A549 (cell line): ENCODE results near the gene LASP1NB.

Experiments used
- ATAC-seq, 2 experiments: fragments of 200-7000 bp in 1 of 2; fragments of >200 bp in 1 of 2; cut with Nextera tagmentation in 1 of 2; cut with Tn5 transposase in 1 of 2; 3 replicates each; pipeline versions ENCODE4 v1.8.0 to v1.9.1; 2018 to 2020; ENCODE audit warnings: mild to moderate bottlenecking in 1 of 2, moderate library complexity in 1 of 2
- CTCF ChIA-PET: fragments of 300-600 bp; sonication (Branson Sonifier 250); formaldehyde crosslinking; extraction: SDS; loops from one replicate; lab custom pipeline; 2021; ENCODE audit warnings: antibody characterized with exemption, inconsistent platforms; lab: Yijun Ruan, JAX
- POLR2A ChIA-PET: fragments of 350-600 bp; formaldehyde crosslinking; extraction: SDS; loops from one replicate; lab custom pipeline; 2021; ENCODE audit warnings: antibody characterized with exemption, inconsistent platforms; lab: Yijun Ruan, JAX
- DNase-seq, 2 experiments: peaks; one replicate each; pipeline versions ENCODE4 v3.0.0 to v3.0.0-alpha.2; 2011 to 2016; ENCODE audit warnings: low read depth in 1 of 2, low spot score in 1 of 2
- FAIRE-seq: peaks from 2 replicates; lab custom pipeline; 2011; peaks lifted over from hg19 to GRCh38; lab: Jason Lieb, UNC
- H3K27ac ChIP-seq, 2 experiments: fragments of >200 bp; sonication (Bioruptor Twin); formaldehyde crosslinking; 3 replicates each; pipeline ENCODE4 v1.5.1; 2016 to 2017
- H3K4me1 ChIP-seq: fragments of >200 bp; sonication (Bioruptor Twin); formaldehyde crosslinking; 3 replicates; pipeline ENCODE4 v1.6.1; 2016
- H3K4me2 ChIP-seq: fragments of >200 bp; sonication (Bioruptor Twin); formaldehyde crosslinking; 3 replicates; pipeline ENCODE4 v1.6.1; 2016
- H3K4me3 ChIP-seq: fragments of >200 bp; sonication (Bioruptor Twin); formaldehyde crosslinking; 3 replicates; pipeline ENCODE4 v1.5.1; 2016
- H3K9me3 ChIP-seq: fragments of >200 bp; sonication (Bioruptor Twin); formaldehyde crosslinking; 3 replicates; pipeline ENCODE4 v1.6.1; 2016
- BHLHE40 ChIP-seq: IDR thresholded peaks from 2 replicates; pipeline ENCODE4 v1.6.1; 2012; ENCODE audit warnings: low read depth, low read length, inconsistent platforms
- CBX2 ChIP-seq: fragments of 200-600 bp; sonication (generic); IDR thresholded peaks from 2 replicates; pipeline ENCODE4 v1.6.1; 2016; ENCODE audit warnings: low read depth, mild to moderate bottlenecking, borderline replicate concordance
- CBX8 ChIP-seq: fragments of 200-600 bp; sonication (generic); IDR thresholded peaks from 2 replicates; pipeline ENCODE4 v1.6.1; 2016
- CEBPB ChIP-seq, 2 experiments: fragments of >200 bp in 1 of 2; sonication (Bioruptor Twin) in 1 of 2; formaldehyde crosslinking in 1 of 2; IDR thresholded peaks; 2 replicates each; pipeline ENCODE4 v1.6.1; 2012 to 2016
- EHMT2 ChIP-seq: fragments of 200-600 bp; sonication (generic); IDR thresholded peaks from 2 replicates; pipeline ENCODE4 v1.6.1; 2016; ENCODE audit warnings: antibody characterized with exemption, low read depth, mild to moderate bottlenecking, moderate library complexity
- FOSB ChIP-seq: fragments of 250-450 bp; sonication (Bioruptor Pico); IDR thresholded peaks from 2 replicates; pipeline ENCODE4 v1.5.0; 2020; ENCODE audit warnings: mild to moderate bottlenecking, moderate library complexity
- FOXS1 ChIP-seq: fragments of 250-450 bp; sonication (Bioruptor Pico); IDR thresholded peaks from 2 replicates; pipeline ENCODE4 v1.5.0; 2020; ENCODE audit warnings: mild to moderate bottlenecking, moderate library complexity
- HDAC2 ChIP-seq: fragments of 200-600 bp; sonication (generic); IDR thresholded peaks from 2 replicates; pipeline ENCODE4 v1.6.1; 2016
- JUNB ChIP-seq: fragments of >200 bp; sonication (Bioruptor Twin); formaldehyde crosslinking; IDR thresholded peaks from 2 replicates; pipeline ENCODE4 v1.6.1; 2016
- KDM1A ChIP-seq: fragments of 200-600 bp; sonication (generic); IDR thresholded peaks from 2 replicates; pipeline ENCODE4 v1.6.1; 2016; ENCODE audit warnings: low read depth, mild to moderate bottlenecking
- MAFK ChIP-seq: fragments of 450-650 bp; IDR thresholded peaks from 2 replicates; pipeline ENCODE4 v1.6.1; 2014; ENCODE audit not compliant: partially characterized antibody
- NFE2L2 ChIP-seq: fragments of 150-350 bp; conservative IDR thresholded peaks from 2 replicates; pipeline ENCODE4 v1.6.1; 2014; ENCODE audit warnings: low read length
- NR3C1 ChIP-seq: fragments of >200 bp; sonication (Bioruptor Twin); formaldehyde crosslinking; IDR thresholded peaks from 3 replicates; pipeline ENCODE4 v1.6.1; 2017
- PHF8 ChIP-seq: fragments of 200-600 bp; sonication (generic); IDR thresholded peaks from 2 replicates; pipeline ENCODE4 v1.6.1; 2016; ENCODE audit warnings: low read depth, mild to moderate bottlenecking, antibody characterized with exemption, moderate library complexity, borderline replicate concordance
- RARB ChIP-seq: fragments of 250-450 bp; sonication (Bioruptor Pico); IDR thresholded peaks from 2 replicates; pipeline ENCODE4 v1.8.0; 2021; ENCODE audit warnings: mild to moderate bottlenecking, moderate library complexity
- SREBF2 ChIP-seq: fragments of 450-650 bp; IDR thresholded peaks from 2 replicates; pipeline ENCODE4 v1.6.1; 2014; ENCODE audit warnings: mild to moderate bottlenecking, moderate library complexity
- TFCP2L1 ChIP-seq: fragments of 250-450 bp; sonication (Bioruptor Pico); IDR thresholded peaks from 2 replicates; pipeline ENCODE4 v1.5.0; 2021; ENCODE audit warnings: mild to moderate bottlenecking
- TP53 ChIP-seq: fragments of 250-450 bp; sonication (Bioruptor Pico); IDR thresholded peaks from 2 replicates; pipeline ENCODE4 v1.5.0; 2021; ENCODE audit warnings: mild to moderate bottlenecking, moderate library complexity
- ZFP36 ChIP-seq: fragments of 450-650 bp; IDR thresholded peaks from 2 replicates; pipeline ENCODE4 v1.6.1; 2014; ENCODE audit warnings: borderline replicate concordance; ENCODE audit not compliant: partially characterized antibody
- ZNF302 ChIP-seq: fragments of 250-450 bp; sonication (Bioruptor Pico); IDR thresholded peaks from 2 replicates; pipeline ENCODE4 v1.9.0; 2021; ENCODE audit warnings: inconsistent platforms, mild to moderate bottlenecking, moderate library complexity
- ZSCAN20 ChIP-seq: fragments of 250-450 bp; sonication (Bioruptor Pico); IDR thresholded peaks from 2 replicates; pipeline ENCODE4 v1.8.0; 2022; ENCODE audit warnings: mild to moderate bottlenecking, moderate library complexity
- whole genome bisulfite sequencing: methylation state at CpG from one replicate; pipeline ENCODE4 v1.1.6; 2017; ENCODE audit errors: missing lambda C conversion rate; 5-methylcytosine and 5-hydroxymethylcytosine counted together
- TF ChIP-seq, protein P1 (sequence below): fragments of 150-350 bp; IDR thresholded peaks from 2 replicates; pipeline ENCODE4 v1.6.1; 2014; ENCODE audit warnings: low read depth, mild to moderate bottlenecking, low read length
- TF ChIP-seq, protein P2 (sequence below): fragments of 250-450 bp; sonication (Bioruptor Pico); IDR thresholded peaks from 2 replicates; pipeline ENCODE4 v1.5.0; 2021; ENCODE audit warnings: mild to moderate bottlenecking, moderate library complexity, borderline replicate concordance
- TF ChIP-seq, protein P3 (sequence below): fragments of >200 bp; sonication (Bioruptor Twin); formaldehyde crosslinking; IDR thresholded peaks from 2 replicates; pipeline ENCODE4 v1.6.1; 2016
- TF ChIP-seq, protein P4 (sequence below): fragments of 450-650 bp; IDR thresholded peaks from 2 replicates; pipeline ENCODE4 v1.6.1; 2014; ENCODE audit warnings: antibody characterized with exemption
- TF ChIP-seq, protein P5 (sequence below): fragments of 250-450 bp; sonication (Bioruptor Pico); IDR thresholded peaks from 2 replicates; pipeline ENCODE4 v1.5.0; 2020; ENCODE audit warnings: low read depth, mild to moderate bottlenecking, moderate library complexity

LASP1NB gene

DNA sequence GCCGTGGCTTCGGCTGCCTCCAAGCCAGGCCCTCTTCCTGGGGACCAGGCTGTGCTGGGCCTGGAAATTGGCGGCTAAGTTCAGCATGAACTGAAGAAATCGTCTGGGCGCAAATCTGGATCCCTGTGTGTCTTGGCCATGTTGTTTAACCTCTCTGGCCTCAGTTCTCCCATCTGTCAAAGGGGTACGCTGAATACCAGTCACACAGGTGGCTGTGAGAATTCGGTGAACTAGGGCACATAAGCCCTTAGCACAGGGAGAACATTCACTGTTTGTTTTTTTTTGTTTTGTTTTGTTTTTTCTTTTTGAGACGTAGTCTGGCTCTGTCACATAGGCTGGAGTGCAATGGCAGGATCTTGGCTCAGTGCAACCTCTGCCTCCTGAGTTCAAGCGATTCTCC, 36.6 kb upstream of the LASP1NB start:
- Histone ChIP-seq H3K27ac (no peak overlapping the region), H3K4me2 (no peak overlapping the region), H3K9me3 (no peaks in the 10 kb centered on the region), H3K4me1 (peaks cover 53% of the 10 kb centered on the region), H3K4me3 (no peak overlapping the region)
- no peak for DNase-seq
- ChIA-PET CTCF (interaction anchor here (0.6 to 1.6 kb wide), 4 partner anchors 18 to 94 kb away, joined by 3 to 4 read pairs (median 3); no protein-coding TSS in a partner anchor), POLR2A (interaction anchor here (0.6 to 1.1 kb wide), 2 partner anchors 13 to 20 kb away, joined by 3 to 5 read pairs; no protein-coding TSS in a partner anchor)
- WGBS: 94% methylated on average over 9 of the region's 9 CpGs
- FAIRE-seq: no peak
- no peak for ATAC-seq
- TF ChIP-seq BHLHE40 (no peak), KDM1A (0 out of 2 replicates have a peak, but pooled peaks have one; percentile 11)
- TF ChIP-seq, all 56 proteins: peak for 1

DNA sequence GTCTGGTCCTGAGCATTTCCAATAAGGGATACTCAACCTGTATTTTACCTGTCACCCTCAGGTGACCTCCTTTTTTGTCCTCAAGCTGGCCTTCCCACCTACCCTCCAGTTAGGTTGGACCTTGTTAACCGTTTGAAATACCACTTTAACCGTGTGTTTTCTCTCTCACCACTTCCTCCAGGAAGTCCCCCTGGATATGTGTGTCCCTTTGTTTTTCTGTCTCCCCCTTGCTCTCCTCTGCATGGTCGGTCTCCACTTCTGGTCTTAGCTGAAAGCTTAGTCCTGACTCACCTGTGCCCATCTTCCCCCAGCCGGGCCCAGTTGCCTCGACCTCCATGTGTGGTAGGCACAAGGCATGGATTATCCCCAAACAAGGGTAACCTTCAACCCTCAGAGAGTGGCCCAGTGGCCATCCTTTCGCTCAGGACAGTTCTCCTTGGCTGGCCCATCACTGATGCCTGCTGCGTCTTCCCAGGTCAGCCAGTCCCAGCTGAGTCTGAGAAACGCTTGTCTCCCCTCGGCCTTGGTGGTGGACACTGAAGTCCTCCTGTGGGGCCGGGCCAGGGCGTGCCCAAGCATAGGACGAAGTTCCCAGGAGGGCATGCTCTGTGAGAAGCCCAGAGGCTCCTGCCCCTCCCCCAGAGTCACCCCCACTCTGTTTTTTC, 35.5 kb upstream of the LASP1NB start:
- Histone ChIP-seq H3K9me3 (no peaks in the 10 kb centered on the region), H3K27ac (peak overlapping the region in 1 of 2 experiments; percentile 12; a peak in 2 of 6 replicates), H3K4me3 (no peak overlapping the region), H3K4me1 (peaks cover 45% of the 10 kb centered on the region), H3K4me2 (no peak overlapping the region)
- POLR2A ChIA-PET: no interaction called here
- no peak for ATAC-seq
- 84% methylated on average over 12 of the region's 12 CpGs for WGBS
- CTCF ChIA-PET: interaction anchor here (0.9 to 1.6 kb wide), 3 partner anchors 19 to 93 kb away, joined by 3 to 4 read pairs (median 3); no protein-coding TSS in a partner anchor
- FAIRE-seq: no peak
- no peak for DNase-seq
- TF ChIP-seq RARB: no peak
- TF ChIP-seq FOXS1: no peak
- no peak for TF ChIP-seq NR3C1
- TF ChIP-seq CBX2: no peak
- peak; percentile 85 for TF ChIP-seq ZFP36
- no peak for TF ChIP-seq ZNF302 (CRISPR knock-in tag)
- TF ChIP-seq TP53 (CRISPR knock-in tag): no peak
- no peak for TF ChIP-seq NFE2L2

DNA sequence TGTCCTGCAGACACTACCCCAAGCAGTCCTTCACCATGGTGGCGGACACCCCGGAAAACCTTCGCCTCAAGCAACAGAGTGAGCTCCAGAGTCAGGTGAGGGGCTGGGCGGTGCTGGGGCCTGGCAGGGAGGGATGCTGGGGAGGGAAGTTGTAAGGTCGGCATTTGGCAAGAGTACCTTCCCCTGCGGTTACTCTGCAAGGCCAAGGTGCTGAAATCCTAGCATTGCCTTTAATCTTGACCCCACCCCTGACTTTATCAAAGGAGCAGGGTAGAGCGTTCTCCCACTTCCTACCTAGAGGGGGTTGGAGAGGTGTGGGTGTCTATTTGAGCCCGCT, 35.0 kb upstream of the LASP1NB start:
- DNase-seq: no peak
- TF ChIP-seq FOXS1 (no peak), CBX2 (no peak), NR3C1 (no peak)
- TF ChIP-seq, protein P1, sequence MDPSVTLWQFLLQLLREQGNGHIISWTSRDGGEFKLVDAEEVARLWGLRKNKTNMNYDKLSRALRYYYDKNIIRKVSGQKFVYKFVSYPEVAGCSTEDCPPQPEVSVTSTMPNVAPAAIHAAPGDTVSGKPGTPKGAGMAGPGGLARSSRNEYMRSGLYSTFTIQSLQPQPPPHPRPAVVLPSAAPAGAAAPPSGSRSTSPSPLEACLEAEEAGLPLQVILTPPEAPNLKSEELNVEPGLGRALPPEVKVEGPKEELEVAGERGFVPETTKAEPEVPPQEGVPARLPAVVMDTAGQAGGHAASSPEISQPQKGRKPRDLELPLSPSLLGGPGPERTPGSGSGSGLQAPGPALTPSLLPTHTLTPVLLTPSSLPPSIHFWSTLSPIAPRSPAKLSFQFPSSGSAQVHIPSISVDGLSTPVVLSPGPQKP: no peak
- POLR2A ChIA-PET: no interaction called here
- Histone ChIP-seq H3K4me3 (no peak overlapping the region), H3K27ac (peak overlapping the region in 1 of 2 experiments; percentile 12; a peak in 2 of 6 replicates), H3K9me3 (no peaks in the 10 kb centered on the region), H3K4me1 (peaks cover 40% of the 10 kb centered on the region), H3K4me2 (no peak overlapping the region)
- CTCF ChIA-PET: interaction anchor here (1.6 kb wide), 1 partner anchor 22 kb away, joined by 3 read pairs; no protein-coding TSS in a partner anchor
- WGBS: 79% methylated on average over 6 of the region's 8 CpGs
- no peak for FAIRE-seq
- no peak for ATAC-seq

DNA sequence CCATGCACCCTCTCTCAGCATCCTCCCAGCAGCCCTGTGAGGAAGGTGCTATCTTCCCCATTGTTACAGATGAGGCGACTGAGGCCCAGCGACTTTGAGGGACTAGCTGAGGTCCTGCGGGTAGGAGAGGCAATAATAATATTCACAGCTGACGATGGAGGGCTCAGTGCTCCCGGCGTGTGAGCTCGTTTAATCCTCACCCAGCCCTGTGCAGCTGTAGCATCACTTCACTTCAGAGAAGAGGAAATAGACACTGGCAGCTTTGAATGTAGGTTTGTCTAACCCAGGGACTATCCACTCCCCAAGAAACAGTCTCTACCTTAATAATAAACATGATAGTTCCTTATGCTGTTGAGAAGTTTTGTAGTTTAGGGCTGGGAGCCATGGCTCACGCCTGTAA, 34.0 kb upstream of the LASP1NB start:
- FAIRE-seq (no peak), DNase-seq (no peak), ATAC-seq (no peak)
- Histone ChIP-seq H3K4me3 (no peak overlapping the region), H3K27ac (no peak overlapping the region), H3K4me2 (no peak overlapping the region), H3K9me3 (no peaks in the 10 kb centered on the region), H3K4me1 (peaks cover 38% of the 10 kb centered on the region)
- WGBS: 92% methylated on average over 8 of the region's 8 CpGs
- ChIA-PET POLR2A (interaction anchor here (1.1 kb wide), 1 partner anchor 21 kb away, joined by 3 read pairs; no protein-coding TSS in a partner anchor), CTCF (interaction anchor here (1.3 to 2.1 kb wide), 2 partner anchors 9 to 20 kb away, joined by 4 to 7 read pairs; no protein-coding TSS in a partner anchor)
- TF ChIP-seq, protein P2, sequence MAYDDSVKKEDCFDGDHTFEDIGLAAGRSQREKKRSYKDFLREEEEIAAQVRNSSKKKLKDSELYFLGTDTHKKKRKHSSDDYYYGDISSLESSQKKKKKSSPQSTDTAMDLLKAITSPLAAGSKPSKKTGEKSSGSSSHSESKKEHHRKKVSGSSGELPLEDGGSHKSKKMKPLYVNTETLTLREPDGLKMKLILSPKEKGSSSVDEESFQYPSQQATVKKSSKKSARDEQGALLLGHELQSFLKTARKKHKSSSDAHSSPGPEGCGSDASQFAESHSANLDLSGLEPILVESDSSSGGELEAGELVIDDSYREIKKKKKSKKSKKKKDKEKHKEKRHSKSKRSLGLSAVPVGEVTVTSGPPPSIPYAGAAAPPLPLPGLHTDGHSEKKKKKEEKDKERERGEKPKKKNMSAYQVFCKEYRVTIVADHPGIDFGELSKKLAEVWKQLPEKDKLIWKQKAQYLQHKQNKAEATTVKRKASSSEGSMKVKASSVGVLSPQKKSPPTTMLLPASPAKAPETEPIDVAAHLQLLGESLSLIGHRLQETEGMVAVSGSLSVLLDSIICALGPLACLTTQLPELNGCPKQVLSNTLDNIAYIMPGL (CRISPR knock-in tag): no peak
- no peak for TF ChIP-seq CBX8
- TF ChIP-seq, protein P3, sequence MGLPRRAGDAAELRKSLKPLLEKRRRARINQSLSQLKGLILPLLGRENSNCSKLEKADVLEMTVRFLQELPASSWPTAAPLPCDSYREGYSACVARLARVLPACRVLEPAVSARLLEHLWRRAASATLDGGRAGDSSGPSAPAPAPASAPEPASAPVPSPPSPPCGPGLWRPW: no peak
- no peak for TF ChIP-seq CBX2
- no peak for TF ChIP-seq EHMT2
- TF ChIP-seq PHF8: no peak
- TF ChIP-seq, protein P4, sequence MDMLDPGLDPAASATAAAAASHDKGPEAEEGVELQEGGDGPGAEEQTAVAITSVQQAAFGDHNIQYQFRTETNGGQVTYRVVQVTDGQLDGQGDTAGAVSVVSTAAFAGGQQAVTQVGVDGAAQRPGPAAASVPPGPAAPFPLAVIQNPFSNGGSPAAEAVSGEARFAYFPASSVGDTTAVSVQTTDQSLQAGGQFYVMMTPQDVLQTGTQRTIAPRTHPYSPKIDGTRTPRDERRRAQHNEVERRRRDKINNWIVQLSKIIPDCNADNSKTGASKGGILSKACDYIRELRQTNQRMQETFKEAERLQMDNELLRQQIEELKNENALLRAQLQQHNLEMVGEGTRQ: no peak
- no peak for TF ChIP-seq TP53 (CRISPR knock-in tag)
- TF ChIP-seq, protein P5, sequence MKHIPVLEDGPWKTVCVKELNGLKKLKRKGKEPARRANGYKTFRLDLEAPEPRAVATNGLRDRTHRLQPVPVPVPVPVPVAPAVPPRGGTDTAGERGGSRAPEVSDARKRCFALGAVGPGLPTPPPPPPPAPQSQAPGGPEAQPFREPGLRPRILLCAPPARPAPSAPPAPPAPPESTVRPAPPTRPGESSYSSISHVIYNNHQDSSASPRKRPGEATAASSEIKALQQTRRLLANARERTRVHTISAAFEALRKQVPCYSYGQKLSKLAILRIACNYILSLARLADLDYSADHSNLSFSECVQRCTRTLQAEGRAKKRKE (CRISPR knock-in tag): no peak
- no peak for TF ChIP-seq CEBPB (IDR thresholded peaks at IDR 0.05)
- TF ChIP-seq JUNB: no peak
- no peak for TF ChIP-seq MAFK
- TF ChIP-seq TFCP2L1 (CRISPR knock-in tag): no peak
- TF ChIP-seq ZSCAN20 (CRISPR knock-in tag): no peak
- no peak for TF ChIP-seq FOSB (CRISPR knock-in tag)
- no peak for TF ChIP-seq HDAC2
- TF ChIP-seq SREBF2: no peak
